LNCAP (cell line): ENCODE results near the gene RAB34.

Experiments used
- TF ChIP-seq, protein P1 (sequence below): fragments of 450-650 bp; IDR thresholded peaks from 2 replicates; pipeline ENCODE4 v1.5.1; 2017; ENCODE audit warnings: mild to moderate bottlenecking

Gene RAB34

GRCh38 chr17:28722417-28723158 lies 4.9 kb upstream of the RAB34 start:
- TF ChIP-seq, protein P1, sequence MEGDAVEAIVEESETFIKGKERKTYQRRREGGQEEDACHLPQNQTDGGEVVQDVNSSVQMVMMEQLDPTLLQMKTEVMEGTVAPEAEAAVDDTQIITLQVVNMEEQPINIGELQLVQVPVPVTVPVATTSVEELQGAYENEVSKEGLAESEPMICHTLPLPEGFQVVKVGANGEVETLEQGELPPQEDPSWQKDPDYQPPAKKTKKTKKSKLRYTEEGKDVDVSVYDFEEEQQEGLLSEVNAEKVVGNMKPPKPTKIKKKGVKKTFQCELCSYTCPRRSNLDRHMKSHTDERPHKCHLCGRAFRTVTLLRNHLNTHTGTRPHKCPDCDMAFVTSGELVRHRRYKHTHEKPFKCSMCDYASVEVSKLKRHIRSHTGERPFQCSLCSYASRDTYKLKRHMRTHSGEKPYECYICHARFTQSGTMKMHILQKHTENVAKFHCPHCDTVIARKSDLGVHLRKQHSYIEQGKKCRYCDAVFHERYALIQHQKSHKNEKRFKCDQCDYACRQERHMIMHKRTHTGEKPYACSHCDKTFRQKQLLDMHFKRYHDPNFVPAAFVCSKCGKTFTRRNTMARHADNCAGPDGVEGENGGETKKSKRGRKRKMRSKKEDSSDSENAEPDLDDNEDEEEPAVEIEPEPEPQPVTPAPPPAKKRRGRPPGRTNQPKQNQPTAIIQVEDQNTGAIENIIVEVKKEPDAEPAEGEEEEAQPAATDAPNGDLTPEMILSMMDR, result no peak

GRCh38 chr17:28720247-28720996 lies 2.8 kb upstream of the RAB34 start:
- TF ChIP-seq, protein P1, result peak; percentile 31

GRCh38 chr17:28719021-28719433 lies 1.4 kb upstream of the RAB34 start:
- TF ChIP-seq, protein P1, result no peak

DNA sequence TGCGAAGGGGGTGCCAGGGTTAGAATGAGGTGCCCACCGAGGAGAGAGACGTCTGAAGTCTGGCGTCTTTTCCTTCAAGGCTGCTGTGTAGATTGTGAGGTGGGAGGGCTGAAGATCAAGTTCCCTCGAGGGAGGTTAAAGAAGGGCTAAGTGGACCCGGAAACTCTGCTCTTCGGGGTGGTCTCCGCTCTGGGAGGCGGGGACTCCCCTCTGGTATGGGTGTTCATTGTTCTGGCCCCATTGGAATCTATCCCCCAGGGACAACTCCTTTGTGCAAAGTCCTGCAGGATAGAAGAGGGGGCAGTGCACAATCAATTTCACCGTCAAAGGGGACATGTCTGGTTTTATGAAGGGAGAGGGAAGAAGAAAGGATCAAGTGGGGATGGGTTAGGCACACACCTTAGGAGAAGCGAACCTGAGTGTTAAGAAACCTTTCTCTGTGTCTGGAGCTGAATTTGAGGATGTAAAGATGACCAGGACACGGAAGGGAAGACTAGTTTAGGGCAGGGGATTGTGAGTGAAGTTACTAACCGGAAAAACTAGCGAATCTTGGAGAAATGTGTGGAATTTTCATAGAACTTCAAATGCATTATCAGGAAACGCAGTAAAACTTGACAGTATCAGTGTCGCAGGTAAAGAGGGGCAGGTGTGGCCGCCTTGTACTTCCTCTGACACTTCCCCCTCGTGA lies 809 bp upstream of the RAB34 start:
- TF ChIP-seq, protein P1, result no peak

- TF ChIP-seq, protein P1, result no peak
These were observed 709 bp downstream of the RAB34 start for GRCh38 chr17:28716740-28717577.

GRCh38 chr17:28715217-28715616 lies 2.5 kb downstream of the RAB34 start:
- TF ChIP-seq, protein P1, result no peak

- TF ChIP-seq, protein P1, result no peak
These were observed 3.4 kb downstream of the RAB34 start for GRCh38 chr17:28714281-28714680.
